Measurements from ENCODE around the gene C21orf91.

Gene C21orf91

GRCh38 chr21:17759511-17760178 is 59.5 kb downstream of the C21orf91 start:
- H2BK12ac ChIP-seq (ENCODE audit: low read length) = no peak overlapping the region
- H2BK120ac ChIP-seq (ENCODE audit: insufficient read depth, low read length, poor library complexity) = no peak overlapping the region
- no peak overlapping the region for H2AK5ac ChIP-seq (ENCODE audit: low read length)
- no peaks in the 10 kb centered on the region for H3K4me1 ChIP-seq (ENCODE audit: control insufficient read depth in 1 of 2, insufficient read depth in 2 of 2, low read length in 2 of 2)
- H3K27ac ChIP-seq (ENCODE audit: low read depth, low read length) = no peak overlapping the region
- H3K79me1 ChIP-seq (ENCODE audit: low read length) = no peaks in the 10 kb centered on the region
- H4K91ac ChIP-seq (ENCODE audit: low read depth, low read length) = no peak overlapping the region
- no peak overlapping the region for H3K4me2 ChIP-seq (ENCODE audit: low read length)
- no peak overlapping the region for H3K18ac ChIP-seq (ENCODE audit: low read length)
- H4K12ac ChIP-seq (ENCODE audit: low read depth, low read length) = no peak overlapping the region
- no peaks in the 10 kb centered on the region for H3K79me2 ChIP-seq (ENCODE audit: control insufficient read depth, insufficient read depth, low read length, poor library complexity)
- 100% methylated on average over 1 of the region's 4 CpGs for WGBS (ENCODE audit: extremely low coverage, insufficient coverage, insufficient read length)
- no peak overlapping the region for H2AFZ ChIP-seq (ENCODE audit: insufficient read depth, low read length, poor library complexity)
- no peaks in the 10 kb centered on the region for H3K9me3 ChIP-seq (ENCODE audit: insufficient read depth, low read depth, low read length)
- H3K14ac ChIP-seq (ENCODE audit: low read length) = no peak overlapping the region
- no peak overlapping the region for H2BK5ac ChIP-seq (ENCODE audit: low read depth, low read length, poor library complexity)
- no peak overlapping the region for H3K4me3 ChIP-seq (ENCODE audit: low read depth, low read length)
- no peak overlapping the region for H3K23ac ChIP-seq (ENCODE audit: low read length)
- no peak overlapping the region for H4K8ac ChIP-seq (ENCODE audit: low read depth, low read length)
- H3K36me3 ChIP-seq (ENCODE audit: control insufficient read depth in 1 of 2, insufficient read depth in 2 of 2, low read length in 2 of 2) = no peaks in the 10 kb centered on the region
- DNase-seq = no peak
- no peak overlapping the region for H3K4ac ChIP-seq (ENCODE audit: low read depth, low read length)
- no peak overlapping the region for H3K9ac ChIP-seq (ENCODE audit: low read length)
- H3K27me3 ChIP-seq (ENCODE audit: insufficient read depth, low read length) = no peaks in the 10 kb centered on the region

GRCh38 chr21:17758683-17759082 is 60.5 kb downstream of the C21orf91 start:
- Histone ChIP-seq H2BK5ac (ENCODE audit: low read depth, low read length, poor library complexity) (no peak overlapping the region), H3K27me3 (ENCODE audit: insufficient read depth, low read length) (no peaks in the 10 kb centered on the region), H3K27ac (ENCODE audit: low read depth, low read length) (no peak overlapping the region), H3K23ac (ENCODE audit: low read length) (no peak overlapping the region), H3K14ac (ENCODE audit: low read length) (no peak overlapping the region), H3K4ac (ENCODE audit: low read depth, low read length) (no peak overlapping the region), H4K12ac (ENCODE audit: low read depth, low read length) (no peak overlapping the region), H3K4me1 (ENCODE audit: control insufficient read depth in 1 of 2, insufficient read depth in 2 of 2, low read length in 2 of 2) (peaks cover under 1 to 1% of the 10 kb centered on the region in 2 experiments), H3K79me2 (ENCODE audit: control insufficient read depth, insufficient read depth, low read length, poor library complexity) (no peaks in the 10 kb centered on the region), H4K8ac (ENCODE audit: low read depth, low read length) (no peak overlapping the region), H3K9ac (ENCODE audit: low read length) (no peak overlapping the region), H2AFZ (ENCODE audit: insufficient read depth, low read length, poor library complexity) (no peak overlapping the region), H3K9me3 (ENCODE audit: insufficient read depth, low read depth, low read length) (no peaks in the 10 kb centered on the region), H3K79me1 (ENCODE audit: low read length) (no peaks in the 10 kb centered on the region), H2BK120ac (ENCODE audit: insufficient read depth, low read length, poor library complexity) (no peak overlapping the region), H3K4me3 (ENCODE audit: low read depth, low read length) (no peak overlapping the region), H2BK12ac (ENCODE audit: low read length) (no peak overlapping the region), H3K36me3 (ENCODE audit: control insufficient read depth in 1 of 2, insufficient read depth in 2 of 2, low read length in 2 of 2) (no peaks in the 10 kb centered on the region), H2AK5ac (ENCODE audit: low read length) (no peak overlapping the region), H3K4me2 (ENCODE audit: low read length) (no peak overlapping the region), H4K91ac (ENCODE audit: low read depth, low read length) (no peak overlapping the region), H3K18ac (ENCODE audit: low read length) (no peak overlapping the region)
- no CpG with 5 or more reads among the region's 4 CpGs for WGBS (ENCODE audit: extremely low coverage, insufficient coverage, insufficient read length)
- DNase-seq = peak in 1 of 2 donors; percentile 14

GRCh38 chr21:17757671-17758070 is 61.5 kb downstream of the C21orf91 start:
- H3K4me2 ChIP-seq (ENCODE audit: low read length) = no peak overlapping the region
- no peak overlapping the region for H3K4me3 ChIP-seq (ENCODE audit: low read depth, low read length)
- H3K79me1 ChIP-seq (ENCODE audit: low read length) = no peaks in the 10 kb centered on the region
- no CpG with 5 or more reads among the region's 20 CpGs for WGBS (ENCODE audit: extremely low coverage, insufficient coverage, insufficient read length)
- H3K4me1 ChIP-seq (ENCODE audit: control insufficient read depth in 1 of 2, insufficient read depth in 2 of 2, low read length in 2 of 2) = peaks cover 4% of the 10 kb centered on the region in 2 experiments
- H2BK120ac ChIP-seq (ENCODE audit: insufficient read depth, low read length, poor library complexity) = no peak overlapping the region
- H2AFZ ChIP-seq (ENCODE audit: insufficient read depth, low read length, poor library complexity) = no peak overlapping the region
- H3K79me2 ChIP-seq (ENCODE audit: control insufficient read depth, insufficient read depth, low read length, poor library complexity) = no peaks in the 10 kb centered on the region
- H3K4ac ChIP-seq (ENCODE audit: low read depth, low read length) = no peak overlapping the region
- no peak overlapping the region for H3K23ac ChIP-seq (ENCODE audit: low read length)
- H2AK5ac ChIP-seq (ENCODE audit: low read length) = no peak overlapping the region
- no peaks in the 10 kb centered on the region for H3K9me3 ChIP-seq (ENCODE audit: insufficient read depth, low read depth, low read length)
- no peak overlapping the region for H3K27ac ChIP-seq (ENCODE audit: low read depth, low read length)
- no peak overlapping the region for H3K9ac ChIP-seq (ENCODE audit: low read length)
- H3K14ac ChIP-seq (ENCODE audit: low read length) = no peak overlapping the region
- H3K27me3 ChIP-seq (ENCODE audit: insufficient read depth, low read length) = no peaks in the 10 kb centered on the region
- no peak overlapping the region for H4K8ac ChIP-seq (ENCODE audit: low read depth, low read length)
- no peak for DNase-seq
- no peak overlapping the region for H2BK5ac ChIP-seq (ENCODE audit: low read depth, low read length, poor library complexity)
- no peaks in the 10 kb centered on the region for H3K36me3 ChIP-seq (ENCODE audit: control insufficient read depth in 1 of 2, insufficient read depth in 2 of 2, low read length in 2 of 2)
- H2BK12ac ChIP-seq (ENCODE audit: low read length) = no peak overlapping the region
- H4K12ac ChIP-seq (ENCODE audit: low read depth, low read length) = peak overlapping the region; percentile 24
- H4K91ac ChIP-seq (ENCODE audit: low read depth, low read length) = no peak overlapping the region
- H3K18ac ChIP-seq (ENCODE audit: low read length) = no peak overlapping the region

GRCh38 chr21:17753736-17754135 is 65.4 kb downstream of the C21orf91 start:
- Histone ChIP-seq H3K23ac (ENCODE audit: low read length) (no peak overlapping the region), H3K79me1 (ENCODE audit: low read length) (no peaks in the 10 kb centered on the region), H3K27ac (ENCODE audit: low read depth, low read length) (no peak overlapping the region), H4K12ac (ENCODE audit: low read depth, low read length) (no peak overlapping the region), H2BK12ac (ENCODE audit: low read length) (peak overlapping the region; percentile 58), H3K4ac (ENCODE audit: low read depth, low read length) (no peak overlapping the region), H3K4me3 (ENCODE audit: low read depth, low read length) (no peak overlapping the region), H2AK5ac (ENCODE audit: low read length) (no peak overlapping the region), H3K36me3 (ENCODE audit: control insufficient read depth in 1 of 2, insufficient read depth in 2 of 2, low read length in 2 of 2) (no peaks in the 10 kb centered on the region), H2BK5ac (ENCODE audit: low read depth, low read length, poor library complexity) (peak overlapping the region; percentile 56), H2AFZ (ENCODE audit: insufficient read depth, low read length, poor library complexity) (no peak overlapping the region), H2BK120ac (ENCODE audit: insufficient read depth, low read length, poor library complexity) (peak overlapping the region; percentile 51), H4K8ac (ENCODE audit: low read depth, low read length) (no peak overlapping the region), H3K79me2 (ENCODE audit: control insufficient read depth, insufficient read depth, low read length, poor library complexity) (no peaks in the 10 kb centered on the region), H3K4me1 (ENCODE audit: control insufficient read depth in 1 of 2, insufficient read depth in 2 of 2, low read length in 2 of 2) (peaks cover 4% of the 10 kb centered on the region in 2 experiments), H3K4me2 (ENCODE audit: low read length) (peak overlapping the region; percentile 19), H3K14ac (ENCODE audit: low read length) (no peak overlapping the region), H4K91ac (ENCODE audit: low read depth, low read length) (no peak overlapping the region), H3K9ac (ENCODE audit: low read length) (no peak overlapping the region), H3K27me3 (ENCODE audit: insufficient read depth, low read length) (no peaks in the 10 kb centered on the region), H3K9me3 (ENCODE audit: insufficient read depth, low read depth, low read length) (no peaks in the 10 kb centered on the region), H3K18ac (ENCODE audit: low read length) (no peak overlapping the region)
- DNase-seq = peak; percentile 65 to 83
- WGBS (ENCODE audit: extremely low coverage, insufficient coverage, insufficient read length) = no CpG with 5 or more reads among the region's 2 CpGs

Data from trophoblast cell (in vitro differentiated cells and primary cell).